ENCODE measurements around the gene C2orf81.
A peak's percentile ranks its signal among the peaks of the same experiment; 100 is the strongest.

DNA sequence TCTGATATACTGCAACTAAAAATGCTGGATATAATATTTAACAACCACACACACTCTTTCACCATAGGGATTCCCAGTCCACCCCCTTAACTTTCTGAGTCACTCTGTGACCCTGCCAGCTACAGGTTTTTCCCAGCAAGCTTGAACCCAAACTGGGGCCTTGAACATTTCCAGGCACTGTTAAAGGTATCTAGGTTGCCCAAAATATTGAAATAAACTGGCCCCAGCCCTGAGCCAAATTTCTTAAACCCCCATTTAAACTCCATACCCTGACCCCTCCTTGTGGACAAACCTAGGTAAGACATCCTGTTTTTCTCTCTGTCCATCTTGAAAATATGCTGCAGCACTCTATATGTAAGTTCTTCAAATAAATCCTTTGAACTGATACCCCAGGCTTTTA is 21.6 kb downstream of the C2orf81 start:
- TF ChIP-seq POLR2AphosphoS5 (IDR thresholded peaks at IDR 0.05; ENCODE audit: low read length) (no peak), SMC3 (IDR thresholded peaks at IDR 0.05; ENCODE audit: borderline replicate concordance, low read length) (peak; percentile 62; the same call in 1 of the 2 replicates), SRF (IDR thresholded peaks at IDR 0.05; ENCODE audit: low read depth in 2 of 2, low read length in 2 of 2) (no peak), DPF2 (IDR thresholded peaks at IDR 0.05) (no peak), MTA3 (IDR thresholded peaks at IDR 0.05; ENCODE audit: borderline replicate concordance, low read length) (no peak), NRF1 (conservative IDR thresholded peaks at IDR 0.05; ENCODE audit: low read depth, low read length) (no peak), RELA (IDR thresholded peaks at IDR 0.05; ENCODE audit: borderline replicate concordance, partially characterized antibody) (no peak), ETV6 (conservative IDR thresholded peaks at IDR 0.05 in 1 of 2, IDR thresholded peaks at IDR 0.05 in 1 of 2; ENCODE audit: borderline replicate concordance in 1 of 2, low read depth in 1 of 2) (no peak), EZH2 (IDR thresholded peaks at IDR 0.05; ENCODE audit: borderline replicate concordance, control insufficient read depth, low read depth, low read length) (no peak), JUNB (IDR thresholded peaks at IDR 0.05) (no peak), NR2F1 (conservative IDR thresholded peaks at IDR 0.05) (no peak), POLR2A (IDR thresholded peaks at IDR 0.05; ENCODE audit: low read depth, low read length) (no peak), ZNF24 (IDR thresholded peaks at IDR 0.05) (no peak)
- TF ChIP-seq, protein P1, sequence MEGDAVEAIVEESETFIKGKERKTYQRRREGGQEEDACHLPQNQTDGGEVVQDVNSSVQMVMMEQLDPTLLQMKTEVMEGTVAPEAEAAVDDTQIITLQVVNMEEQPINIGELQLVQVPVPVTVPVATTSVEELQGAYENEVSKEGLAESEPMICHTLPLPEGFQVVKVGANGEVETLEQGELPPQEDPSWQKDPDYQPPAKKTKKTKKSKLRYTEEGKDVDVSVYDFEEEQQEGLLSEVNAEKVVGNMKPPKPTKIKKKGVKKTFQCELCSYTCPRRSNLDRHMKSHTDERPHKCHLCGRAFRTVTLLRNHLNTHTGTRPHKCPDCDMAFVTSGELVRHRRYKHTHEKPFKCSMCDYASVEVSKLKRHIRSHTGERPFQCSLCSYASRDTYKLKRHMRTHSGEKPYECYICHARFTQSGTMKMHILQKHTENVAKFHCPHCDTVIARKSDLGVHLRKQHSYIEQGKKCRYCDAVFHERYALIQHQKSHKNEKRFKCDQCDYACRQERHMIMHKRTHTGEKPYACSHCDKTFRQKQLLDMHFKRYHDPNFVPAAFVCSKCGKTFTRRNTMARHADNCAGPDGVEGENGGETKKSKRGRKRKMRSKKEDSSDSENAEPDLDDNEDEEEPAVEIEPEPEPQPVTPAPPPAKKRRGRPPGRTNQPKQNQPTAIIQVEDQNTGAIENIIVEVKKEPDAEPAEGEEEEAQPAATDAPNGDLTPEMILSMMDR (IDR thresholded peaks at IDR 0.05 in 2 of 3, conservative IDR thresholded peaks at IDR 0.05 in 1 of 3; ENCODE audit: control insufficient read depth in 2 of 3, extremely low read depth in 1 of 3, insufficient read depth in 1 of 3, low read depth in 3 of 3, low read length in 3 of 3), result peak; percentile 49 to 67 (median 60)
